NCI-H1930 (cell line): ENCODE data around the gene FNDC10.
"Not testable (repeated sequence)": the region's sequence is repeated elsewhere in the genome, so short reads cannot be mapped to it uniquely, and the experiment has no call there.

ENCODE experiments used
- DNase-seq, 2 experiments: peaks; one replicate each; lab custom pipeline; 2025; lab: John Stamatoyannopoulos, UW

Gene FNDC10

GRCh38 chr1:1599030-1599934 lies 653 bp downstream of the FNDC10 start:
- DNase-seq, result peak in 1 of 2 experiments; percentile 36

GRCh38 chr1:1598720-1599029 lies 1.3 kb downstream of the FNDC10 start:
- no peak for DNase-seq

GRCh38 chr1:1598051-1598719 lies 1.8 kb downstream of the FNDC10 start:
- DNase-seq, result no peak

- DNase-seq, result no peak
These were observed 2.5 kb downstream of the FNDC10 start for GRCh38 chr1:1597275-1597930.

- DNase-seq, result no peak
These were observed 3.3 kb downstream of the FNDC10 start for GRCh38 chr1:1596493-1597274.

GRCh38 chr1:1595341-1595740 lies 4.6 kb downstream of the FNDC10 start:
- not testable (repeated sequence) for DNase-seq

- peak; percentile 25 to 34 for DNase-seq
These were observed 5.2 kb downstream of the FNDC10 start for GRCh38 chr1:1594602-1595260.

- DNase-seq, result no peak
These were observed 5.9 kb downstream of the FNDC10 start for GRCh38 chr1:1593834-1594601.

GRCh38 chr1:1591452-1591851 lies 8.5 kb downstream of the FNDC10 start:
- no peak for DNase-seq

GRCh38 chr1:1583347-1584010 lies 16.5 kb downstream of the FNDC10 start:
- DNase-seq, result no peak

GRCh38 chr1:1582585-1583346 lies 17.2 kb downstream of the FNDC10 start:
- DNase-seq, result no peak

- DNase-seq, result no peak
These were observed 21.5 kb downstream of the FNDC10 start for GRCh38 chr1:1578371-1578940.

- DNase-seq, result no peak
These were observed 22.4 kb downstream of the FNDC10 start for GRCh38 chr1:1577367-1578011.

GRCh38 chr1:1574721-1575537 lies 25.0 kb downstream of the FNDC10 start, which contains the start of gene SSU72:
SSU72 (minus strand) TSS chr1:1574863; CDS start chr1:1574557, 306 bp downstream.
- peak; percentile 77 to 92 for DNase-seq

- peak; percentile 64 to 88 for DNase-seq
These were observed 25.9 kb downstream of the FNDC10 start for GRCh38 chr1:1573843-1574720.

- no peak for DNase-seq
These were observed 30.6 kb downstream of the FNDC10 start for GRCh38 chr1:1569341-1569740.

- no peak for DNase-seq
These were observed 32.0 kb downstream of the FNDC10 start for GRCh38 chr1:1567891-1568291.
